Endothelial cell (in vitro differentiated cells): ENCODE results near the gene CCDC201. TPM values are rescaled to one million over a fixed set of nuclear protein-coding genes. Genes with fewer than 3 reads are reported as not detected.

Source experiments
- DNase-seq: peaks from one replicate; pipeline ENCODE4 v3.0.0; 2021; ENCODE audit warnings: low spot score
- H3K27ac Mint-ChIP-seq: one replicate; pipeline ENCODE4 v1.8.0; 2021; ENCODE audit warnings: mixed read lengths, inconsistent platforms; ENCODE audit not compliant: unreplicated experiment
- H3K27me3 Mint-ChIP-seq: one replicate; pipeline ENCODE4 v1.8.0; 2021; ENCODE audit warnings: mild to moderate bottlenecking, moderate library complexity, mixed read lengths, inconsistent platforms; ENCODE audit not compliant: unreplicated experiment
- H3K36me3 Mint-ChIP-seq: one replicate; pipeline ENCODE4 v1.8.0; 2021; ENCODE audit warnings: mild to moderate bottlenecking, low read depth, mixed read lengths, inconsistent platforms; ENCODE audit not compliant: unreplicated experiment
- H3K4me1 Mint-ChIP-seq: one replicate; pipeline ENCODE4 v1.8.0; 2021; ENCODE audit warnings: mild to moderate bottlenecking, mixed read lengths, inconsistent platforms; ENCODE audit not compliant: unreplicated experiment
- H3K4me3 Mint-ChIP-seq: one replicate; pipeline ENCODE4 v1.8.0; 2021; ENCODE audit warnings: mild to moderate bottlenecking, mixed read lengths, inconsistent platforms; ENCODE audit not compliant: unreplicated experiment
- H3K9me3 Mint-ChIP-seq: one replicate; pipeline ENCODE4 v1.8.0; 2021; ENCODE audit warnings: mixed read lengths, inconsistent platforms; ENCODE audit not compliant: unreplicated experiment
- CTCF ChIP-seq: fragments of 200-600 bp; sonication (generic); IDR thresholded peaks from one replicate; pipeline ENCODE4 v1.5.0; 2021; ENCODE audit warnings: antibody characterized with exemption; ENCODE audit not compliant: unreplicated experiment
- total RNA-seq: library from RNA; stranded (reverse); fragmentation: NEBNext Ultra II Directional; extraction: Animal tissue kit (Norgen Biotek cat#: 25700); gene quantifications from one replicate; pipeline ENCODE4 v1.2.1, GENCODE V29; 2021; ENCODE audit not compliant: unreplicated experiment

The CCDC201 gene
- total RNA-seq, 1 donor from 2014 or later = not detected

DNA sequence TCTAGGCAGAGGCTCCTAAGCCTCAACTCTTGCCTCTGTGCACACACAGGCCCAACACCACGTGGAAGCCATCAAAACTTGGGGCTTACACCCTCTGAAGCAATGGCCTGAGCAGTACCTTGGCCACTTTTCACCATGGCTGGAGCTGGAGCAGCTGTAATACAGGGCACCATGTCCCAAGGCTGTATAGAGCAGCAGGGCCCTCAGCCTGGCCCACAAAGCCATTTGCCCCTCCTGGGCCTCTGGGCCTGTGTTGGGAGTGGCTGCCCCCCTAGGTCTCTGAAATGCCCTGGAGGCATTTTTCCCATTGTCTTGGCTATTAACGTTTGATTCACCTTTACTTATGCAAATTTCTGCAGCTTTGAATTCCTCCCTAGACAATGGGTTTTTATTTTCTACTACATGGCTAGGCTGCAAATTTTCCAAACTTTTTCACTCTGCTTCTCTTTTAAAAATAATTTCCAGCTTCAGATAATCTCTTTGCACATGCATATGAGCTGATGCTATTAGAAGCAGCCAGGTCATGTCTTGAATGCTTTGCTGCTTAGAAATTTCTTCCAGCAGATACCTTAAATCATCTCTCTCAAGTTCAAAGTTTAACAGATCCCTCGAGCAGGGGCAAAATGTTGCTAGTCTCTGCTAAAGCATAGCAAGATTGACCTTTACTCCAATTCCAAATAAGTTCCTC is 5.7 kb upstream of the CCDC201 start:
- DNase-seq = no peak
- Mint-ChIP-seq H3K4me3 (no peak overlapping the region), H3K9me3 (peaks cover 8% of the 10 kb centered on the region), H3K4me1 (no peaks in the 10 kb centered on the region), H3K27ac (no peak overlapping the region), H3K27me3 (no peaks in the 10 kb centered on the region), H3K36me3 (peaks cover 9% of the 10 kb centered on the region)
- no peak for TF ChIP-seq CTCF

GRCh38 chr7:45876519-45876918 is 3.6 kb upstream of the CCDC201 start:
- Mint-ChIP-seq H3K4me1 (no peaks in the 10 kb centered on the region), H3K4me3 (no peak overlapping the region), H3K36me3 (peaks cover 9% of the 10 kb centered on the region), H3K27me3 (no peaks in the 10 kb centered on the region), H3K27ac (no peak overlapping the region), H3K9me3 (peaks cover 8% of the 10 kb centered on the region)
- TF ChIP-seq CTCF = no peak
- DNase-seq = no peak

- DNase-seq = no peak
- Mint-ChIP-seq H3K27me3 (no peaks in the 10 kb centered on the region), H3K4me1 (no peaks in the 10 kb centered on the region)
Observed at GRCh38 chr7:45874408-45875131, 1.7 kb upstream of the CCDC201 start.

GRCh38 chr7:45873355-45873754 is 473 bp upstream of the CCDC201 start:
- Mint-ChIP-seq H3K36me3 (peaks cover 3% of the 10 kb centered on the region), H3K4me3 (no peak overlapping the region), H3K27me3 (no peaks in the 10 kb centered on the region), H3K4me1 (no peaks in the 10 kb centered on the region), H3K9me3 (peaks cover 8% of the 10 kb centered on the region), H3K27ac (no peak overlapping the region)
- no peak for TF ChIP-seq CTCF
- DNase-seq = no peak

More at GRCh38 chr7:45874408-45875131, 1.7 kb upstream of the CCDC201 start:
- no peak overlapping the region for H3K4me3 Mint-ChIP-seq
- H3K27ac Mint-ChIP-seq = no peak overlapping the region
- H3K9me3 Mint-ChIP-seq = peaks cover 8% of the 10 kb centered on the region
- no peak for TF ChIP-seq CTCF
- peaks cover 9% of the 10 kb centered on the region for H3K36me3 Mint-ChIP-seq
